HG03135 (cell line): ENCODE data around the gene CAMK1D.
"Not testable (repeated sequence)": the region's sequence is repeated elsewhere in the genome, so short reads cannot be mapped to it uniquely, and the experiment has no call there.

Source experiments
- ATAC-seq: cut with Tn5 transposase; IDR thresholded peaks from one replicate; pipeline ENCODE4 v1.9.1; 2021; ENCODE audit warnings: mild to moderate bottlenecking, moderate library complexity; ENCODE audit not compliant: unreplicated experiment

The CAMK1D gene

GRCh38 chr10:12733271-12733670 is 383.9 kb downstream of the CAMK1D start:
- ATAC-seq, result no peak

DNA sequence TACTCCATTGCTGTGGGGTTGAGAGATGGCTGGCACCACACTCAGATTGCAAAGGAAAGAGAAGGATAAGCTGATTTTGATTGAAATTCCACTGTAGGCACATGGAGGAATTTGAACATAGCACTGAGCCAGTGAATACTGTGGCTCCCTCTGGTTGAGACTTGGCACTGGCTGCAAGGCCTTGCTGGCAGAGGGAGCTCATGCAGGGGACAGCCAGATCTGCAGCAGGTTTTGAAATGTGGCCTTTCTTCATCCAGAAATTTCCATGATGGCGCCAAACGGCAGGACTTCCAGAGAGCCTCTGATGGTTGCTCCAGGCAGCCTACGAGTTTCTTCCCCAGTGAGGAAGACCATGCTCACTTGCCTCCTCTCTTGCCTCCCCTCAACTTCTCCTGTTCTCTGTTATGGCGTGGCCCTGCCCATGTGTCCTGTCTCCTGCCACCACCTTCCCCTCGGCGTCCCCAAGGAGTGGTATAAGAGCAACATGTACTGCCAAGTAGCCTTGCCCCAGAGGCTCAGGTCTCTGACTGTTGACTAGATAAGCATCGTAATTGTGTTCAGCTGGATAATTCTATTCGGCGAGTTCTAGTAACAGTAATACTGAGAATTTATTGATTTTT is 386.6 kb downstream of the CAMK1D start:
- ATAC-seq, result no peak

DNA sequence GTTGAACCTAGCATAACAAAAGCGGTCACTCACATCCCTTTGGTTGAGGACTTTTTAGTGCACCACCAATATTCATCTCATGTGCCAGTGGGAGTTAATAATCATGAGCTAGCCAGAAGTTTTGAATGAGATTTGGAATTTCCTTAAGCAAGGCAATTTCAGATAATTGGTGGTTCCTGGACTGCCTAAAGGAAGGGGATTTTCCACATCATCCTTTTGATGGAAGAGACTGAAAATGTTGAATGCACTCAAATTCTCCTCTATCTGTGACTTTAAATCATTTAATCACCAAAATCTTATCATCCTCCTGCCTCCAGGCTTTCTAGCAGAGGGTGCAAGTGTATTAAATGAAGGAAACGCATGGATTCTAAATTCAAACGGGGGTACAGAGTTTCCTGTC is 391.5 kb downstream of the CAMK1D start:
- ATAC-seq, result no peak

- no peak for ATAC-seq
Observed at GRCh38 chr10:12741360-12741804, 392.0 kb downstream of the CAMK1D start.

GRCh38 chr10:12742771-12743170 is 393.4 kb downstream of the CAMK1D start:
- no peak for ATAC-seq

DNA sequence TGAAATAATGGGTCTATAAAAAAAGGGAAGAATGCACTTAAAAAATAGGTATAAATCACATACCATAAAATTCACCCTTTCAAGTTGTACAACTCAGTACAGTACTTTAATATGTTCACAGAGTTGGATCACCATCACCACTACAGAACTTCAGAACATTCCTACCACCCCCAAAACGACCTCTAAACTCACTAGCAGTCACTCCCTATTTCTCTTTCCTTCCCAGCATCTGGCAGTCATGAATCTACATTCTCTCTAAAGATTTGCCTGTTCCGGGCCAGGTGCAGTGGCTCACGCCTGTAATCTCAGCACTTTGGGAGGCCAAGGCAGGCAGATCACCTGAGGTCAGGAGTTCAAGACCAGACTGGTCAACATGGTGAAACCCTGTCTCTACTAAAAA is 394.1 kb downstream of the CAMK1D start:
- ATAC-seq, result not testable (repeated sequence)

- no peak for ATAC-seq
Observed at GRCh38 chr10:12743941-12744340, 394.6 kb downstream of the CAMK1D start.

DNA sequence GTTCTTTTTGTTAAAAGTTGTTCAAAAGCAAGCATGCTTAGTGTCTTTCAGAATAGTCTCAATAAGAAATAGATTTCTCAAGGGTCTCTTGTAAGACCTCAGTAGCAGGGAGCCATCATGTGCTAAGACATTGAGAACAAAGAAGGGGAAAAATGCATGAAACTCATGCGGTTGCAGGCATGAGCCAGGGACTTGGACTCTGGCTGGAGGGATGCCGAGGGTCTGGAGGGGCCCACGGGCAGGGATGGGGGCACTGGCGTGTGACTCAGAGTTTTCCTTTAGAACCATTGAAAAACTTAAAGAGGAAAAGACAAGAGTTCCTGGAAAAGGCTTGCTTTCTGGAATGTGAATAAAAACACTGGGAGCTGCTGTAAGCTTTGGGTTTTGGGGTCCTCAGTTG is 398.8 kb downstream of the CAMK1D start:
- ATAC-seq, result no peak

- ATAC-seq, result no peak
Observed at GRCh38 chr10:12749760-12750478, 400.6 kb downstream of the CAMK1D start.

DNA sequence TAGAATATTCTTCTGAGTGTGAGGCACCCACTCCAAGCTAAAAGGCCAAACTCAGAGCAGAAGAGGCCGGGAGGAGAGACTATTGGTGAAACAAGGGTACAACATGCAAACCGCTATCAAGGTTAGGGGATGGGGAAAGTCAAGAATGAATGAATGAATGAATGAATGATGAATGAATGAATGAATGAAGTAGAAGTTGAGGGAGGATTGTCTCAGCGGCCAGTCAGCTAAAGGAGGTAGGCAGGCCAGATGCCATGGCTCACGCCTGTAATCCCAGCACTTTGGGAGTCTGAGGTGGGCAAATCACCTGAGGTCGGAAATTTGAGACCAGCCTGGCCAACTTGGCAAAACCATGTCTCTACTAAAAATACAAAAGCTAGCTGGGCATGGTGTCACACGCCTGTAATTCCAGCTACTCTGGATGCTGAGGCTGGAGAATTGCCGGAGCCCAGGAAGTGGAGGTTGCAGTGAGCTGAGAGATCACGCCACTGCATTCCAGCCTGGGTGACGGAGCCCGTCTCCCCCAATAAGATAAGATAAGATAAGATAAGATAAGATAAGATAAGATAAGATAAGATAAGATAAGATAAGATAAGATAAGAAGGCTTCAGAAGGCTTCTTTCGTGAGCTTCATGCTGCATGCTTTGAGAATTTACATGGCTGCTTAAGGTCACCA is 401.3 kb downstream of the CAMK1D start:
- no peak for ATAC-seq

- no peak for ATAC-seq
Observed at GRCh38 chr10:12755075-12755474, 405.7 kb downstream of the CAMK1D start.

DNA sequence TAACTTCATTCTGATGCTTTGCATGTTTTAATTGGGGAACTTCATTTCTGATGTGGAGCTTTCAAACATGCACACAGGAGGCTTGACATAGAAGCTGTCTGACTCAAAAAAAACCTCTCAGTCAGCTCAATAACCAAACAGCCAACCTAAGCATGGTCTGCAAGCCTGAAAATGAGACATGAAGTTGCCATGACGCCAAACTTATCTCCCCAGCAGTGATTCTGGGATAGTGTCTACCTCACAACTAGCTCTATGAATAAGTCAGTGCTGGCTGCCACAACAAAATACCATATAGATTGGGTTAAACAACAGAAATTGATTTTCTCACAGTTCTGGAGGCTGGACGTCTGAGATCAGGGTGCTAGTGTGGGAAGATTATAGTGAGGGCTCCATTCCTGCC is 408.0 kb downstream of the CAMK1D start:
- no peak for ATAC-seq

DNA sequence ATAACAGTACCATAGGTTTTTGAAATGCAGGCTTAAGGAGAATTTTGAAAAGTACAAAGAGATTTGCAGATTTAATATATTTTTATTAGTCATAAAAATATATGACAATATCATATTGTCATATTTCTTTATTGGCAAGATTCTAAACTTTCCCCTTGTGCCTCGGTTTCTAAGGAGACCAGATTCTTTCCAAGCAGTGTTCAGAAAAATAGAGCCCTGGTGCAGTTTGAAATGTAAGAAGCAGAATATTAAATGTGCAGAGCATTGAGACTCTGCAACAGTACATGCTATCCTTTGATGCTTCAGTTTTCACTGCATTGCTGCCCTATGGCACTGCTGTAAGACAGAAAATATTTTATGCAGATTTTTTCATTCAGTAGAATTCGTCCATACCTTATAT is 408.9 kb downstream of the CAMK1D start:
- ATAC-seq, result no peak

DNA sequence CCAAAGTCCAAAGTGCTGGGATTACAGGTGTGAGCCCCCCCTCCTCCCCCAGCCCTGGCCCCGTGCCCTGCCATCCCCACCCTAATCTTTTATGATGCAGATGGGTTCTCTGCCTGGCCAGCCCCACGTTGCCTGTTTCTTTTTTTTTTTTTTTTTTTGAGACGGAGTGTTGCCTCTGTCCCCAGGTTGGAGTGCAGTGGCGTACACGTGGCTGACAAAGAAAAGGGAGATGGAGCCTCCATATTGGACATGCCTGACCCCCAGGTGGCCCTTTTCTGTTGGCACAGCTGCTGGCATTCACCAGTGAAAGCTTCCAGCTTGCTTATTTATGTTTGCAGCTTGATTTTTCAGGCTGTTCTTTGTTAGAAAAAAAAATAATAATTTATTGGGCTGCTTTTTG is 416.9 kb downstream of the CAMK1D start:
- ATAC-seq, result no peak

GRCh38 chr10:12768156-12769100 is 419.1 kb downstream of the CAMK1D start:
- ATAC-seq, result no peak

DNA sequence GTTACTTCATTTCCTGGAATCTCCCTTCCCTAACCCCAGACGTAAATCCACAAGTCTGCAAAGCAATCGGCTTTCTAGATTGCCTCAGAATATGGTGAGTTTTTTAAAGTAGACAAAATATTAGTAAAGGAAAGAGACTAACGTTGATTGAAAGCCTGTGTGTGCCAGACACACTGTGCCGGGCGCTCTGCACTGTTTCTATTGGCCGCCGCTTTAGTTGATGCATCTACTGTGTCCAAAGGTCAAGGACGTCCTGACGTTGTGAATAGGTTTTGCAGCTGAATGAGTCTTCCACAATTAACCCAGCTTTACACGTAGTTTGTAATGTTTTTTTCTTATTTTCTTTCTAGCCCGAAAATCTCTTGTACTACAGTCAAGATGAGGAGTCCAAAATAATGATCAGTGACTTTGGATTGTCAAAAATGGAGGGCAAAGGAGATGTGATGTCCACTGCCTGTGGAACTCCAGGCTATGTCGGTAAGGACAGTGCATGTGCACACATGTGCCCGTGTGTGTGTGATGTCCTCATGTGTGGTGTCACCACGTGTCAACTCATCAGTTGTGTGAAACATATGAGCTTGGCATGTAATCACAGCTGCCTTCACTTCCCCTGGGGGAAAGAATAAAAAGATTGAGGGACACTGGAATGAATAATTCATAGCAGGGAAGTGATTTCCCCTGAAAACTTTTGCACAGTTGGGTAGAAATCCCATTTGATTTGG is 420.1 kb downstream of the CAMK1D start:
- no peak for ATAC-seq

GRCh38 chr10:12771981-12772760 is 422.8 kb downstream of the CAMK1D start:
- no peak for ATAC-seq

- no peak for ATAC-seq
Observed at GRCh38 chr10:12772797-12773587, 423.6 kb downstream of the CAMK1D start.
